ENCODE data around the gene CDC42SE2. TPM values are rescaled to one million over a fixed set of nuclear protein-coding genes. Genes with fewer than 3 reads are reported as not detected.

CDC42SE2 gene
- total and polyA plus RNA-seq, 12 donors, result 5.1 to 26.7 (median 19.2) TPM

GRCh38 chr5:131272307-131272706 lies 8.5 kb downstream of the CDC42SE2 start:
- no peak for DNase-seq
- Histone ChIP-seq H3K4me3 (no peak overlapping the region), H3K27ac (no peak overlapping the region), H3K4me1 (replicated peaks in 1 of 2) (peaks cover 0 to 3% of the 10 kb centered on the region in 2 donors), H3K27me3 (no peaks in the 10 kb centered on the region), H3K9me3 (replicated peaks in 1 of 3) (no peaks in the 10 kb centered on the region), H3K36me3 (replicated peaks in 1 of 2) (no peaks in the 10 kb centered on the region)
- intact Hi-C loops (cut with DNase I), result loop anchor here in 1 of 2 donors (10.0 kb wide), 2 partner anchors 52 to 132 kb away; no protein-coding TSS in a partner anchor
- TF ChIP-seq POLR2A (IDR thresholded peaks at IDR 0.05) (no peak), CTCF (IDR thresholded peaks at IDR 0.05) (no peak)
- WGBS, 4 donors, result 57 to 76% (median 68%) methylated on average over 5 of the region's 5 CpGs

GRCh38 chr5:131272724-131273123 lies 8.9 kb downstream of the CDC42SE2 start:
- Histone ChIP-seq H3K9me3 (replicated peaks in 1 of 3) (no peaks in the 10 kb centered on the region), H3K36me3 (replicated peaks in 1 of 2) (no peaks in the 10 kb centered on the region), H3K4me3 (no peak overlapping the region), H3K27ac (no peak overlapping the region), H3K4me1 (replicated peaks in 1 of 2) (peaks cover 0 to 6% of the 10 kb centered on the region in 2 donors), H3K27me3 (no peaks in the 10 kb centered on the region)
- TF ChIP-seq CTCF (IDR thresholded peaks at IDR 0.05) (no peak), POLR2A (IDR thresholded peaks at IDR 0.05) (no peak)
- intact Hi-C loops (cut with DNase I), result loop anchor here in 1 of 2 donors (10.0 kb wide), 2 partner anchors 52 to 132 kb away; no protein-coding TSS in a partner anchor
- no peak for DNase-seq
- WGBS, 4 donors, result 88 to 97% (median 95%) methylated on average over 2 of the region's 2 CpGs

GRCh38 chr5:131274326-131275063 lies 10.6 kb downstream of the CDC42SE2 start:
- intact Hi-C loops (cut with DNase I), result loop anchor here in 1 of 2 donors (10.0 kb wide), 2 partner anchors 50 to 130 kb away; no protein-coding TSS in a partner anchor
- DNase-seq, result no peak
- H3K9me3 ChIP-seq (replicated peaks in 1 of 3), result no peaks in the 10 kb centered on the region
- no peaks in the 10 kb centered on the region for H3K36me3 ChIP-seq (replicated peaks in 1 of 2)
- 76 to 84% (median 82%) methylated on average over 6 of the region's 6 CpGs for WGBS, 4 donors
- TF ChIP-seq CTCF (IDR thresholded peaks at IDR 0.05), result no peak
- TF ChIP-seq POLR2A (IDR thresholded peaks at IDR 0.05), result no peak
- H3K4me3 ChIP-seq, result no peak overlapping the region
- no peak overlapping the region for H3K27ac ChIP-seq
- peaks cover 0 to 7% of the 10 kb centered on the region in 2 donors for H3K4me1 ChIP-seq (replicated peaks in 1 of 2)
- H3K27me3 ChIP-seq, result no peaks in the 10 kb centered on the region

GRCh38 chr5:131276072-131276471 lies 12.2 kb downstream of the CDC42SE2 start:
- Histone ChIP-seq H3K36me3 (replicated peaks in 1 of 2) (no peaks in the 10 kb centered on the region), H3K27ac (no peak overlapping the region), H3K4me3 (no peak overlapping the region), H3K27me3 (no peaks in the 10 kb centered on the region), H3K9me3 (replicated peaks in 1 of 3) (no peaks in the 10 kb centered on the region), H3K4me1 (replicated peaks in 1 of 2) (peaks cover 0 to 21% of the 10 kb centered on the region in 2 donors)
- 92 to 96% (median 95%) methylated on average over 6 of the region's 6 CpGs for WGBS, 4 donors
- intact Hi-C loops (cut with DNase I), result loop anchor here in 1 of 2 donors (10.0 kb wide), 2 partner anchors 49 to 129 kb away; no protein-coding TSS in a partner anchor
- no peak for TF ChIP-seq CTCF (IDR thresholded peaks at IDR 0.05)
- no peak for TF ChIP-seq POLR2A (IDR thresholded peaks at IDR 0.05)
- no peak for DNase-seq

All from adrenal gland (tissue), 12 donors.